Panc1 (cell line): Measurements from ENCODE around the gene MIA2.
A peak's percentile ranks its signal among the peaks of the same experiment; 100 is the strongest.

Source experiments
- CTCF ChIP-seq: fragments of 450-650 bp; IDR thresholded peaks from 2 replicates; pipeline ENCODE4 v1.5.1; 2017; ENCODE audit warnings: mild to moderate bottlenecking
- POLR2AphosphoS5 ChIP-seq: IDR thresholded peaks from 2 replicates; pipeline ENCODE4 v1.6.1; 2012; ENCODE audit warnings: mild to moderate bottlenecking, low read depth, low read length, moderate library complexity

GRCh38 chr14:39426605-39427004 is 192.9 kb downstream of the MIA2 start:
- TF ChIP-seq POLR2AphosphoS5 (no peak), CTCF (peak; percentile 47)
